Fibroblast of mammary gland (primary cell): ENCODE data around the gene SEC16A.

Experiments used
- DNase-seq: peaks from one replicate; pipeline ENCODE4 v3.0.0-alpha.2; 2010; ENCODE audit warnings: low read depth
- H3K4me3 ChIP-seq: 2 replicates; pipeline ENCODE4 v1.5.1; 2011; ENCODE audit warnings: low read depth, mild to moderate bottlenecking, low read length, moderate library complexity; ENCODE audit not compliant: control insufficient read depth
- CTCF ChIP-seq: conservative IDR thresholded peaks from 2 replicates; pipeline ENCODE4 v1.5.1; 2011; ENCODE audit warnings: low read depth, low read length, inconsistent platforms; ENCODE audit not compliant: control insufficient read depth, insufficient read depth

The SEC16A gene

GRCh38 chr9:136488247-136489214 is 5.7 kb upstream of the SEC16A start:
- peak; percentile 31 for DNase-seq
- TF ChIP-seq CTCF, result peak; percentile 85
- no peak overlapping the region for H3K4me3 ChIP-seq

- no peak for TF ChIP-seq CTCF
- no peak for DNase-seq
- H3K4me3 ChIP-seq, result no peak overlapping the region
Measured at GRCh38 chr9:136487672-136488071, 4.8 kb upstream of the SEC16A start.

- DNase-seq, result no peak
- H3K4me3 ChIP-seq, result no peak overlapping the region
- TF ChIP-seq CTCF, result no peak
Measured at GRCh38 chr9:136486823-136487620, 4.2 kb upstream of the SEC16A start.

- H3K4me3 ChIP-seq, result no peak overlapping the region
- TF ChIP-seq CTCF, result no peak
- no peak for DNase-seq
Measured at GRCh38 chr9:136486131-136486530, 3.3 kb upstream of the SEC16A start.

GRCh38 chr9:136485049-136486045 is 2.5 kb upstream of the SEC16A start:
- peak; percentile 79 for TF ChIP-seq CTCF
- H3K4me3 ChIP-seq, result no peak overlapping the region

More at GRCh38 chr9:136485049-136486045, 2.5 kb upstream of the SEC16A start:
- DNase-seq, result peak; percentile 72
